Skeletal muscle cell (primary cell): ENCODE results near the gene CHCHD6.

Experiments
- DNase-seq: peaks from one replicate; pipeline ENCODE4 v3.0.0-alpha.2; 2010; ENCODE audit warnings: low read depth
- H3K4me3 ChIP-seq: 2 replicates; pipeline ENCODE4 v1.5.1; 2011; ENCODE audit warnings: low read depth, mild to moderate bottlenecking, control low read depth, low read length, moderate library complexity

CHCHD6 gene

GRCh38 chr3:126974756-126975155 is 270.7 kb downstream of the CHCHD6 start:
- DNase-seq, result no peak
- H3K4me3 ChIP-seq, result no peak overlapping the region

GRCh38 chr3:126976906-126977305 is 272.9 kb downstream of the CHCHD6 start:
- no peak for DNase-seq
- no peak overlapping the region for H3K4me3 ChIP-seq

GRCh38 chr3:126977821-126978220 is 273.8 kb downstream of the CHCHD6 start:
- no peak for DNase-seq
- H3K4me3 ChIP-seq, result no peak overlapping the region

GRCh38 chr3:126978291-126978690 is 274.3 kb downstream of the CHCHD6 start:
- no peak overlapping the region for H3K4me3 ChIP-seq
- no peak for DNase-seq

- no peak overlapping the region for H3K4me3 ChIP-seq
Measured at GRCh38 chr3:126979046-126979628, 275.1 kb downstream of the CHCHD6 start.

GRCh38 chr3:126980266-126980811 is 276.3 kb downstream of the CHCHD6 start:
- DNase-seq, result no peak
- no peak overlapping the region for H3K4me3 ChIP-seq

More at GRCh38 chr3:126979046-126979628, 275.1 kb downstream of the CHCHD6 start:
- DNase-seq, result no peak

- no peak for DNase-seq
- peak overlapping the region; percentile 53 for H3K4me3 ChIP-seq
Measured at GRCh38 chr3:126982126-126982470, 278.1 kb downstream of the CHCHD6 start.

- no peak for DNase-seq
- H3K4me3 ChIP-seq, result peak within 1 kb of the TSS; percentile 58
Measured at GRCh38 chr3:126982471-126983175, 278.6 kb downstream of the CHCHD6 start, which contains the start of gene PLXNA1. PLXNA1 (plus strand) TSS chr3:126983115; CDS start chr3:126988594, 5,479 bp downstream.

- H3K4me3 ChIP-seq, result peak overlapping the region; percentile 58
- DNase-seq, result no peak
Measured at GRCh38 chr3:126983276-126983652, 279.2 kb downstream of the CHCHD6 start.

GRCh38 chr3:126983653-126984390 is 279.8 kb downstream of the CHCHD6 start:
- peak overlapping the region; percentile 58 for H3K4me3 ChIP-seq
- no peak for DNase-seq

GRCh38 chr3:126984391-126985131 is 280.5 kb downstream of the CHCHD6 start:
- no peak for DNase-seq
- H3K4me3 ChIP-seq, result peak overlapping the region; percentile 58

- DNase-seq, result no peak
- peak overlapping the region; percentile 58 for H3K4me3 ChIP-seq
Measured at GRCh38 chr3:126985132-126985985, 281.3 kb downstream of the CHCHD6 start.

GRCh38 chr3:126986001-126986400 is 282.0 kb downstream of the CHCHD6 start:
- H3K4me3 ChIP-seq, result no peak overlapping the region
- no peak for DNase-seq

GRCh38 chr3:126987129-126987528 is 283.1 kb downstream of the CHCHD6 start:
- H3K4me3 ChIP-seq, result no peak overlapping the region
- DNase-seq, result no peak

- H3K4me3 ChIP-seq, result no peak overlapping the region
- no peak for DNase-seq
Measured at GRCh38 chr3:126987596-126987995, 283.6 kb downstream of the CHCHD6 start.

GRCh38 chr3:126988451-126989021 is 284.5 kb downstream of the CHCHD6 start:
- H3K4me3 ChIP-seq, result no peak overlapping the region
- no peak for DNase-seq

- no peak for DNase-seq
- H3K4me3 ChIP-seq, result no peak overlapping the region
Measured at GRCh38 chr3:126989316-126990023, 285.4 kb downstream of the CHCHD6 start.
